ENCODE results near the gene SF3A1.
A peak's percentile ranks its signal among the peaks of the same experiment; 100 is the strongest.

SF3A1 gene

DNA sequence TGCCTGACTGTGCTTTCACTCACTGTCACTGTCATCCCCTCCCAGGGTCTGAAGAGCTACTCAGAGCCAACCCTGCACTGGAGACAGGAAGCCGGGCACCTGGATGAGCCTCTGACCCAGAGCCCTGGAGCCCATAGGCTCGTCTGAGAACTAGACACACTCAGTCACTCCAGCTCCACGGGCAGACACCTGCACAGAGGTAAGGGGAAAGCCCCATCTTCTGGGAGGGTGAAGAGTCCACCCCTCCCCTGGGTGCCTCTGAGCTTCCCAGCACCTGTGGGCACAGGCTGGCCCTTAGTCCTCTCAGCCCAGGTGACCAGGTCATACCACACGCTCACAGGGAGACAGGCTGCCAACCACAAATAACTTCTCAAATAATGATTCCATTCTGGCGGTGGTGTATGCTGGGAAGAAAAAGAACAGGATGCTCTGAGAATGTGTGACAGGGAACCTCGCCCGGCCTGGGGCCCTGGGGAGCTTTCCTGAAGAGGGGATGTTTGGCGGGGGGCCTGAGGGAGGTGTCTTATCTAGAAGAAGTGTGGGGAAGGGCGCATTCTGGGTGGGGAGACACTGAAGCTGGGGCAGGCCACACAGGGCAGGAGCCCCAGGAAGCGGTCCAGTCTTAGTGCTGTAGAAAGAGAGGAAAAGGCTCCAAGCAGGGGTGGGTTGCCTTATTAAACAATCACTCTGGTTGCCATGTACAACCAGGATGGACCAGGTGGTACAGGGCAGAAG is 5.4 kb upstream of the SF3A1 start:
- no peak overlapping the region for H3K27ac ChIP-seq (ENCODE audit: poor library complexity, severe bottlenecking)
- no peak for DNase-seq (ENCODE audit: low spot score)
- TF ChIP-seq, protein P1, sequence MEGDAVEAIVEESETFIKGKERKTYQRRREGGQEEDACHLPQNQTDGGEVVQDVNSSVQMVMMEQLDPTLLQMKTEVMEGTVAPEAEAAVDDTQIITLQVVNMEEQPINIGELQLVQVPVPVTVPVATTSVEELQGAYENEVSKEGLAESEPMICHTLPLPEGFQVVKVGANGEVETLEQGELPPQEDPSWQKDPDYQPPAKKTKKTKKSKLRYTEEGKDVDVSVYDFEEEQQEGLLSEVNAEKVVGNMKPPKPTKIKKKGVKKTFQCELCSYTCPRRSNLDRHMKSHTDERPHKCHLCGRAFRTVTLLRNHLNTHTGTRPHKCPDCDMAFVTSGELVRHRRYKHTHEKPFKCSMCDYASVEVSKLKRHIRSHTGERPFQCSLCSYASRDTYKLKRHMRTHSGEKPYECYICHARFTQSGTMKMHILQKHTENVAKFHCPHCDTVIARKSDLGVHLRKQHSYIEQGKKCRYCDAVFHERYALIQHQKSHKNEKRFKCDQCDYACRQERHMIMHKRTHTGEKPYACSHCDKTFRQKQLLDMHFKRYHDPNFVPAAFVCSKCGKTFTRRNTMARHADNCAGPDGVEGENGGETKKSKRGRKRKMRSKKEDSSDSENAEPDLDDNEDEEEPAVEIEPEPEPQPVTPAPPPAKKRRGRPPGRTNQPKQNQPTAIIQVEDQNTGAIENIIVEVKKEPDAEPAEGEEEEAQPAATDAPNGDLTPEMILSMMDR (IDR thresholded peaks at IDR 0.05; ENCODE audit: poor library complexity, severe bottlenecking) = no peak

DNA sequence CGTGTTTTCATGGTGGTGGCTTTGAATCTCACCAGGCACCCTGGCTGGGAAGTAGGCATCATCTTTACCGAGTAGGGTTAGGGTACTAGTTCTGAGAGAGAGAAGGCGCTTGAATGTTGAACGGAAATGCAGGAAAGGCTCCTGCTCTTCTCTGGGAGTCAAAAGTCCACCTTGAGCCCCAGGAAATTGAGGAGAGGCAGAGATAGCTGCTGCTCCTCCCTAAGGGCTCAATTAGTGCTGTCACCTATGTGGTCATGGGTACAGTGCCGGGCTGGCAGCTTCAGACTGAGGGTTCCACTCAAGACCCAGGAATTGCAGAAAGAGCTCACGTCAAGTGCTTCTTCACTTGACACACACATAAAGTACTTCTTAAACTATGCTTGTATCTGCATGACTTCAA is 1.8 kb upstream of the SF3A1 start:
- Histone ChIP-seq H3K9me3 (ENCODE audit: severe bottlenecking) (no peaks in the 10 kb centered on the region), H3K36me3 (ENCODE audit: low read depth) (peaks cover 12% of the 10 kb centered on the region; the same call in 1 of the 2 replicates), H3K4me3 (ENCODE audit: severe bottlenecking) (no peak overlapping the region), H3K27me3 (ENCODE audit: insufficient read depth, poor library complexity, severe bottlenecking) (no peaks in the 10 kb centered on the region), H3K27ac (ENCODE audit: poor library complexity, severe bottlenecking) (no peak overlapping the region), H3K4me1 (ENCODE audit: insufficient read depth, poor library complexity, severe bottlenecking) (peaks cover 5% of the 10 kb centered on the region)
- TF ChIP-seq, protein P1 (IDR thresholded peaks at IDR 0.05; ENCODE audit: poor library complexity, severe bottlenecking) = no peak
- ATAC-seq (ENCODE audit: low read depth) = no peak
- DNase-seq (ENCODE audit: low spot score) = no peak

More for the DNA sequence above, 5.4 kb upstream of the SF3A1 start:
- no peak for ATAC-seq (ENCODE audit: low read depth)
- no peaks in the 10 kb centered on the region for H3K27me3 ChIP-seq (ENCODE audit: insufficient read depth, poor library complexity, severe bottlenecking)
- no peaks in the 10 kb centered on the region for H3K9me3 ChIP-seq (ENCODE audit: severe bottlenecking)
- H3K36me3 ChIP-seq (ENCODE audit: low read depth) = no peaks in the 10 kb centered on the region
- no peak overlapping the region for H3K4me3 ChIP-seq (ENCODE audit: severe bottlenecking)
- H3K4me1 ChIP-seq (ENCODE audit: insufficient read depth, poor library complexity, severe bottlenecking) = no peaks in the 10 kb centered on the region

DNA sequence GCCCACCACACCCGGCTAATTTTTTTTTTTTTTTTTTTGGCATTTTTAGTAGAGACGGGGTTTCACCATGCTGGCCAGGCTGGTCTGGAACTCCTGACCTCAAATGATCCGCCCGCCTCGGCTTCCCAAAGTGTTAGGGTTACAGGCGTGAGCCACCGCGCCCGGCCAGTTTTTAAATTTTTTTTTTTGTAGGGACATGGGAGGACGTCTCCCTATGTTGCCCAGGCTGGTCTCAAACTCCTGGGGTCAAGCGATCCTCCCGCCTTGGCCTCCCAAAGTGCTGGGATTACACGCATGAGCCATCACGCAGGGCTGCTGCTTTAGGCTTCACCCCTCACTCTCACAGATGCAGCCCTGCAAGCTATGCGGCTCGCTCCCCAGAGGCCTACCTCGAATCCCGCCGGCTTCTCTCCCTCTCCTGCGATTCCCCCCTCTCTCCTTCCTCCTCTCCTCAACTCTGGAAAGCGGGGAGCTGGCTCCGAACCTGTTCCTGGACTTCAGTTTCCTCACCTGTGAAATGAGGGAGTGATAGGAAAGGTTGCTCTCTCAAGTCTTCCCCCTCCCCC is 1.0 kb upstream of the SF3A1 start:
- TF ChIP-seq, protein P1 (IDR thresholded peaks at IDR 0.05; ENCODE audit: poor library complexity, severe bottlenecking) = no peak
- H3K9me3 ChIP-seq (ENCODE audit: severe bottlenecking) = no peaks in the 10 kb centered on the region
- H3K27ac ChIP-seq (ENCODE audit: poor library complexity, severe bottlenecking) = no peak overlapping the region
- peaks cover 5% of the 10 kb centered on the region for H3K4me1 ChIP-seq (ENCODE audit: insufficient read depth, poor library complexity, severe bottlenecking)
- H3K27me3 ChIP-seq (ENCODE audit: insufficient read depth, poor library complexity, severe bottlenecking) = no peaks in the 10 kb centered on the region
- DNase-seq (ENCODE audit: low spot score) (no peak), ATAC-seq (ENCODE audit: low read depth) (no peak)
- no peak overlapping the region for H3K4me3 ChIP-seq (ENCODE audit: severe bottlenecking)
- H3K36me3 ChIP-seq (ENCODE audit: low read depth) = peaks cover 17% of the 10 kb centered on the region

DNA sequence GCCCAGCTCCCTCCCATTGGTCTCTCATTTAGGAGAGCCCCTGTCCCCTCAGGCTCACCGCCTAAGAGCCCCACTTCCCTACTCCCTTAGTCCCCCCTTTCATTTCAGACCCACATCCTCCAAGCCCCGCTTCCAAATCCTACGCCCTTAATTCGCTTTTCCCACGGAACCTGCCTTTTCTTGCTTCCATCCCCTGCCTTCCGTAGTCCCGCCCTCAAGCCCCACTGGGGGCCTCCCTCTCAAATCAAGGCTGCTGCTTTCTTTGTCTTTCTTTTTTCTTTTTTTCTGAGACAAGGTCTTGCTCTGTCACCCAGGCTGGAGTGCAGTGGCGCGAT is 509 bp upstream of the SF3A1 start:
- Histone ChIP-seq H3K36me3 (ENCODE audit: low read depth) (peaks cover 22% of the 10 kb centered on the region), H3K4me3 (ENCODE audit: severe bottlenecking) (peak overlapping the region; percentile 87), H3K9me3 (ENCODE audit: severe bottlenecking) (no peaks in the 10 kb centered on the region), H3K4me1 (ENCODE audit: insufficient read depth, poor library complexity, severe bottlenecking) (peaks cover 5% of the 10 kb centered on the region), H3K27me3 (ENCODE audit: insufficient read depth, poor library complexity, severe bottlenecking) (no peaks in the 10 kb centered on the region), H3K27ac (ENCODE audit: poor library complexity, severe bottlenecking) (no peak overlapping the region)
- TF ChIP-seq, protein P1 (IDR thresholded peaks at IDR 0.05; ENCODE audit: poor library complexity, severe bottlenecking) = no peak
- DNase-seq (ENCODE audit: low spot score) = no peak
- ATAC-seq (ENCODE audit: low read depth) = no peak

DNA sequence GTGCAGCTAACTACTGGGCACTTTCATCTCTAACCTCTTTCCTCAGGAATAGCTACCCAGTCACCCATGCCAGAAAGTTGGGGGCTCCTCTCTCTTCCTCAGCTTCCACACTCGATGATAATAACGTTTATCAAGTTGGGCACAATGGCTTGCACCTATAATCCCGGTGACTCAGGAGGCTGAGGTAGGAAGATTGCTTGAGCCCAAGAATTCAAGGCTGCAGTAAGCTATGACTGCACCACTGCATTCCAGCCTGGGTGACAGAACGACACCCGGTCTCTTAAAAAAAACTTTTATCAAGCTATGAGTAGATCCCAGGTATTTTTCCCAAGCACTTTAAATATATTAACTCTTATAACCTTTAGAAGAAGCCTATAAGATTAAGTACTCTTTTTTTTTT is 2.0 kb downstream of the SF3A1 start:
- TF ChIP-seq, protein P1 (IDR thresholded peaks at IDR 0.05; ENCODE audit: poor library complexity, severe bottlenecking) = no peak
- DNase-seq (ENCODE audit: low spot score) = no peak
- H3K27me3 ChIP-seq (ENCODE audit: insufficient read depth, poor library complexity, severe bottlenecking) = no peaks in the 10 kb centered on the region
- no peak overlapping the region for H3K4me3 ChIP-seq (ENCODE audit: severe bottlenecking)
- H3K9me3 ChIP-seq (ENCODE audit: severe bottlenecking) = no peaks in the 10 kb centered on the region
- H3K4me1 ChIP-seq (ENCODE audit: insufficient read depth, poor library complexity, severe bottlenecking) = peaks cover 5% of the 10 kb centered on the region
- no peak for ATAC-seq (ENCODE audit: low read depth)
- H3K36me3 ChIP-seq (ENCODE audit: low read depth) = peaks cover 42% of the 10 kb centered on the region
- no peak overlapping the region for H3K27ac ChIP-seq (ENCODE audit: poor library complexity, severe bottlenecking)
